Muscle layer of colon (tissue), 2 donors: ENCODE measurements around the gene MAP7D2.

ENCODE experiments used
- H3K27ac ChIP-seq: one replicate; pipeline ENCODE4 v1.7.0; 2013; ENCODE audit warnings: low read depth, mild to moderate bottlenecking, low read length, moderate library complexity
- H3K27me3 ChIP-seq, 2 donors: one replicate each; pipeline ENCODE4 v1.7.0; 2013; ENCODE audit warnings: low read length in 2 of 2, mild to moderate bottlenecking in 2 of 2; ENCODE audit not compliant: insufficient read depth in 2 of 2, control insufficient read depth in 1 of 2
- H3K36me3 ChIP-seq: one replicate; pipeline ENCODE4 v1.7.0; 2013; ENCODE audit warnings: mild to moderate bottlenecking, low read length; ENCODE audit not compliant: insufficient read depth
- H3K4me1 ChIP-seq: one replicate; pipeline ENCODE4 v1.7.0; 2013; ENCODE audit warnings: mild to moderate bottlenecking, low read length; ENCODE audit not compliant: insufficient read depth
- H3K4me3 ChIP-seq, 2 donors: one replicate each; pipeline ENCODE4 v1.7.0; 2013; ENCODE audit warnings: low read length in 2 of 2, low read depth in 1 of 2, mild to moderate bottlenecking in 1 of 2, moderate library complexity in 1 of 2
- H3K9ac ChIP-seq: one replicate; pipeline ENCODE4 v1.7.0; 2013; ENCODE audit warnings: low read length
- H3K9me3 ChIP-seq: one replicate; pipeline ENCODE4 v1.7.0; 2013; ENCODE audit warnings: mild to moderate bottlenecking, low read length
- donor health status: abdominal sarcoma.
- donor health status: Adenocarcinoma of cecum.

Gene MAP7D2

GRCh38 chrX:19964017-19964710 lies 152.5 kb downstream of the MAP7D2 start:
- Histone ChIP-seq H3K36me3 (peaks cover 10% of the 10 kb centered on the region), H3K4me1 (no peaks in the 10 kb centered on the region), H3K27me3 (no peaks in the 10 kb centered on the region), H3K9me3 (no peaks in the 10 kb centered on the region), H3K9ac (no peak overlapping the region), H3K4me3 (no peak overlapping the region), H3K27ac (no peak overlapping the region)

DNA sequence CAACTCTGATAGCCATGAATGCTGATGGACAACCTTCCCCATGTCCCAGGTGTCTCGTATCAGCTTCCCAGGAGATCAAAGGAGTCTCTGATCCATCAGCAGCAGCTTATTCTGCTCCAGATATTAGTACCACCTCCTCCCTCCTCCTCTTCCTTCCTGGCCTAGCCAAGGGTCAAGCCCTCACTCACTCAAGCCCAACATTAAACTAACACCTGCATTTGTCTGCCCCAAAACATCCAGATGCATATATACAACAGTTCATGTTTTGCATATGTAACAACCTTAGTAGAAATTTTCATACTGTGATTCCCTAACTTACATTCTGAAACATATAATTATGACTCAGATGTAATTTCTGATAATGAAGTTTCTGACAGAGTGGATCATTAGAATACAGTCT lies 155.8 kb downstream of the MAP7D2 start:
- H3K27ac ChIP-seq: no peak overlapping the region
- peaks cover 6% of the 10 kb centered on the region for H3K36me3 ChIP-seq
- H3K4me1 ChIP-seq: no peaks in the 10 kb centered on the region
- H3K9ac ChIP-seq: no peak overlapping the region
- no peak overlapping the region for H3K4me3 ChIP-seq
- no peaks in the 10 kb centered on the region for H3K27me3 ChIP-seq
- H3K9me3 ChIP-seq: no peaks in the 10 kb centered on the region

DNA sequence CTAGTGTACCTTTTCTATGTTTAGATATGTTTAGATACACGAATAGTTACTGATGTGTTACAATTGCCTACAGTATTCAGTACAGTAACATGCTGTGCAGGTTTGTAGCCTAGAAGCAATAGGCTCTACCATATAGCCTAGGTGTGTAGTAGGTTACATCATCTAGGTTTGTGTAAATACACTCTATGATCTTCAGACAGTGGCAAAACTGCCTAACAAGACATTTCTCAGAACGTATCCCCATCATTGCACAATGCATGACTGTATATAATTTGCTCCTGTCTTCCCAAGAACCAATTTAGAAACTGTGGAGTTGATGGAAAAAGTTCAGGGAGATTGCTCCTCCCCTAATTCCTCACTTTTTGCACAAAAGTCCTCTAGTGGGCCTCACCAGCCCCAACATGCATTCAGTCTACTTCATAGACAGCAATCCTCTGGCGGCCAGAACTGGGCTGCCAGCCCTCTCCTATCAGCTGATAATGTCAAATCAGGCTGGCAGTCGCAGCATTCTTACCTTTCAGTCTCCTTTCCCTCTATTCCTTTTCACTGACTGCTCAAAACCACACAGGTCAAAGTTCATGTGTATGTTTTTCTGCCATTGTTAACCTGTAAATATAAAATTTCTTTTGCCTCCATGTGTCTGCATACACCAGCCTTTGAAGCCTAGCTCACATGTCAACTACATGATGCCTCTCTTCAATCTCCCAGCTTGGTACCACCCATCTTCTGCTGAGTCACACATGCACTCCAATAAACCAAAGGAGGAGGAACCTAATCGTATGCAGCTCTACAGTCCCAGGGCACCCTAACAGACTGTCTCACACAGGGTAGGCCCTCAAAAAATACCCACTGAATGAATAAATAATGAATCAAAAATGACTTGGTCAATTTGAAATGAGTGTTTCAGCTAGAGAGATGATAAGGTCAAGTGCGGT lies 157.9 kb downstream of the MAP7D2 start:
- Histone ChIP-seq H3K4me1 (peaks cover 9% of the 10 kb centered on the region), H3K27ac (no peak overlapping the region), H3K27me3 (no peaks in the 10 kb centered on the region), H3K9ac (no peak overlapping the region), H3K4me3 (no peak overlapping the region), H3K9me3 (no peaks in the 10 kb centered on the region), H3K36me3 (no peaks in the 10 kb centered on the region)

- Histone ChIP-seq H3K36me3 (no peaks in the 10 kb centered on the region), H3K9ac (no peak overlapping the region), H3K27me3 (no peaks in the 10 kb centered on the region), H3K4me3 (no peak overlapping the region), H3K4me1 (peaks cover 9% of the 10 kb centered on the region), H3K9me3 (no peaks in the 10 kb centered on the region), H3K27ac (no peak overlapping the region)
These were observed 159.8 kb downstream of the MAP7D2 start for GRCh38 chrX:19956923-19957322.
